ENCODE data around the gene HYAL3.
"Not testable (repeated sequence)": the region's sequence is repeated elsewhere in the genome, so short reads cannot be mapped to it uniquely, and the experiment has no call there.

The HYAL3 gene

DNA sequence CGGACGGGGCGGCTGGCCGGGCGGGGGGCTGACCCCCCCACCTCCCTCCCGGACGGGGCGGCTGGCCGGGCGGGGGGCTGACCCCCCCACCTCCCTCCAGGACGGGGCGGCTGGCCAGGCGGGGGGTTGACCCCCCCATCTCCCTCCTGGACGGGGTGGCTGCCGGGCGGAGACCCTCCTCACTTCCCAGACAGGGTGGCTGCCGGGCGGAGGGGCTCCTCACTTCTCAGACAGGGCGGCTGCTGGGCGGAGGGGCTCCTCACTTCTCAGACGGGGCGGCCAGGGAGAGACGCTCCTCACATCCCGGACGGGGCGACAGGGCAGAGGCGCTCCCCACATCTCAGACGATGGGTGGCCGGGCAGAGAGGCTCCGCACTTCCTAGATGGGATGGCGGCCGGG, 12.8 kb upstream of the HYAL3 start:
- DNase-seq, result not testable (repeated sequence)

DNA sequence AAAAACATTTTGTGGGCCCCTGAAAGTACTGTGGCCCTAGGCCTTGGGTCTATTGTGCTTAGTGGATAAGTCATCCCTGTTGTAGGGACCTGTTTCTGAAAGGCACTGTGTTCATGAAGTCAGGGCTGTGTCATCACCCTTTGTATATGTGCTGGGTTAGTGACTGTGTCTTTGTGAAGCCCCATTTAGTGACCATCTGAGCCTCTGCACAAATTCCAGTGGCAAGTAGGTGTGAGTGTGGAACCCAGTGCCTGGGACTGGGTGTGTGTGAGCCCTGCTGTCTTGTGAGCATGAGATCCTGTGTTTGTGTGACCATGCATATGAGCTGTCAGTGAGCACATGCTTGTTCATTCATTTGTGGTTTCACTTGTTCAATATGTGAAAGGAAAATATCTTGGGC, 5.4 kb upstream of the HYAL3 start:
- no peak for DNase-seq

DNA sequence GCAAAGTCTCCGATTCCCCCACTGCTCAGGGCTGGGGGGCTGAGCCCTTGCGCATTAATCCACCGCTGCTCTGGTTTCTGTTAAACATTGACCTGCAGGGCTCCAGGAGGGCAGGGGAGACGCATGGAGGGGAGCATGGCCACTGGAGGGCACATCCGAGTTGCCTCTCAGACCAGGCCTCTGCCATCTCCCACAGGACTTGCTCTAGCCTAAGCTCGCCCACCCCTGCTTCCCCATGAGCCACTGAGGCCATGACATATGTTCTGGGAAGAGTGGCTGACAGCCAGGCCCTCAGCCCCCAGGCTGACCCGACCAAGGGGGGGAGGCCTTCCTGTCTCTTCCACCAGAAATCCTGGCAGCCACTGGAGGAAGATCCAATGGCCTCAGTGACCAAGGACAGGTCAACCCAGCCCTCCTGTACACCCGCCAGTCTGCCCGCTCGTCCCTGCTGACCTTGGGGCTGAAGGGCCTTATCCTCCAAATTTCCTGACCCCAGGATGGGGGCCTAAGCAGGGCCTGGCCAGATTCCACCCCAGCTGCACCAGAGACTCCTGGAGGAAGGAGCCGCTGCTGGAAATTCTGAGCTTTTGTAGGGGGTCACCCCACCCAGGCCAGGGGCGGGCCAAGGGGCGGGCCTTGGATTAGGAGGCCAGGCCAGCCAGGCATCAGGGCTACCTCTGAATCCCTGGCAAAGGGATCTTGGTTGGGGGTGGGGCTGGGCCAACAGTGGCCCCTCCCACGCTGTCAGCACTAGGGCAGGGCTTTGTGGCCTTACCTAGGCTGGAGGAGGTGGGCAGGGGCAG, 4.0 kb upstream of the HYAL3 start, which contains the start of gene HYAL1:
TSS of gene HYAL1 (minus strand) at position 562 of the 803 bp plus-strand sequence. CDS start 618 bp downstream, outside the sequence.
- no peak for DNase-seq

DNA sequence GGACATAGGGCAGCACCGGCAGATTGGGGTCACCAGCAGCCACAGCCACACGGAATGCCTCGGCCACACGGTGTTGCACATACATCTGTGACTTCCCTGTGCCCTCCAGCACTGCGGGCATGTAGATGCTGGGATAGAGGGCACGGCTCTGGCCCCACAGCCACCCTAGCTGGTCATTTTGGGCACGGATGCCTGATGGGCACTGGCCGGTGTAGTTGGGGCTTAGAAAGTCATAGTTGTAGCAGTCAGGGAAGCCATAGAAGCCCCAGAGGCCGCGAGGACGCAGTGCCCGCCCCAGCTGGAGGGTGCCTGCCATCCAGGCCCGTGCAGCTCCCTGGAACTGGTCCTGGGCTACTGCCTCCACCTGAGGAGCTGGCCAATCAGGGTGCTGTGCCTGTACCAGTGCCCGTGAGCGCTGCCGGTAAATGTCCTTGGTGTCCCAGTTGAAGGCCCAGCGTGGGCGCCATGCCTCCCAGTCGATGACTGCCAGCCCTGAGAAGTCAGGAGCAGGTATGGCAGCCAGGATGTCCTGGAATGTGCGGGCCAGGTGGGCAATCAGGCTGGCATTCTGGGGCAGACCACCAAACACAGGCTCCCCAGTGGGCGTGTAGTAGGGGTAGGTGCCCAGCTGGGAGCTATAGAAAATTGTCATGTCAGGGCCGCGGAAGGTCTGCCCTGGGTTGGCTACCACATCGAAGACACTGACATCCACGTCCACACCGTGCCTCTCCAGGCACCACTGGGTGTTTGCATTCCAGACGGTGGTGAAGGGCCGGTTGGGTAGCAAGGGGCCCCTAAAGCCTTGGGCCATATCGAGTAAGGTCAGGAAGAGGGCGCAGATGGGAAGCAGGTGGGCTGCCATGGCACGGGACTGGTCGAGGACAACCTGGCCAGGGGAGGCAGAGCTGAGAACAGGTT, 3.1 kb upstream of the HYAL3 start:
- DNase-seq, result no peak

DNA sequence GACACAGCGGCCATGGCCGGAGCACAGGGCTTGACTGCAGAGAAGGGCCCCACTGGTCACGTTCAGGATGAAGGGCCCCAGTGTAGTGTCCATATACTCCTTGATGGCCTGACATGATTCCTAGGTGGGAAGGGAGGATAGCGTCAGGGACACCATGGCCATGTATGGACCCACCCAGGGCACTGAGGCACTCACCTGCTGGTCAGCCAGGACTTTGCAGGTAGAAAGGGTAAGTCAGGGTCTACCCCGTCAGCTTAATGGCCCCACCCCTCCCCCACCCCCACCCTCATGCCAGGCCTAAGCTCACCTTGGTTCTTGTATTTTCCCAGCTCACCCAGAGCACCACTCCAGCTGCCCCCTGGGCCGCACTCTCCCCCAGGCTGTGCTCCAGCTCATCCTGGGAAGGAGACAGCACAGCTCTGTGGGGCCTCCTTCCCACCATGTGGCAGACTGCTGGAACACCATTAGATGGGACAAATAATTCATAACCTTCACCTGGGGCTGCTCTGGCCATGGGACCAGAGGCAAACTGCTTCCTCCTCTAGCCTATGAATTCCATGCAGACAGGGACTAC, 1.6 kb upstream of the HYAL3 start:
- DNase-seq, result no peak

DNA sequence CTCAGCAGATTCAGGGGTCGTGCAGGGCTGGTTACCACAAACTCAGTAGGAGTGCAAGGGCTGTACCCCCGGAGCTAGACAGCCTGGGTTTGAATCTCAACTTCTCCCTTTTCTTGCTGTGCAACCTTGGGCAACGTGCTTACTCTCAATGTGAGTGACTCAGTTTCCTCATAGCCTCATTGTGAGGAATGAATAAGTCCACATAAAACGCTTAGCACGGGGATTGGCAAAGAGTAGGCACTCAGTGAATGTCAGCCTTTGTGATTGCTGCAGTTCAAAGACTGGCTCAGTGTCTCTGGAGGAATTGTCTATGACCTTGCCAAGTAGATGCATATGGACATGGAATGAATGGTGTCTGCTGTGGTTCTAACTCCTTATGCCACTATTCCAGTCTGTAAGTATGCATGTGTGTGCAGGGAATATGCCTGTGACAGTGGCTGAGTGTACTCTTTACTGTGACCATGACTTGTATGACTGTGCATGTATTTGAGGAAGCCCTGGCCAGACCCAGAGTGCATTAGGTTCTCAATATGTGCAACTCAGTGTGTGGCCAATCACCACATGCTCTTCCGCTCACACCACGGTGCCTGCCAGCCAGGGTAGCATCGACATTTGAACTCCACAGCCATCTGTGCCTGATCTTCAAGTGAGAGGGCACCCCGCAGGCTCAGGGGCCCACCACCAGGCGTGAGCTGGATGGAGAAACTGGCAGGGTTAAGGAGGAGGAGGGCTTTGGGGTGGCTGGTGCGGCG, 900 bp upstream of the HYAL3 start:
- peak; percentile 23 for DNase-seq

DNA sequence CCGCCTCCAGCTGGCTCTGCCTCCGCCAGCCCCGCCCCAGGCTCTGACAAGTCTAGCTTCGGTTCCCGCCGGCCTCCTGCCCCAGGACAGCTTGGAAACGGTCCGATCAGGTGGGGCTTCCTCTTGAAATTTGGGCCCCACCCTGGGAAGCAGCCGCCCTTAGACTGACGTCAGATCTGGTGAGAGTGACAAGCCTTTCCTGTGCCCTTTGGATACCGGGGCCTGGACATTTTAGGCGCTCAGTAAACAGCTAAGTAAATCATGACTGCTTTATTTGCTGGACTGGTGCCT, 378 bp upstream of the HYAL3 start:
- DNase-seq, result no peak

DNA sequence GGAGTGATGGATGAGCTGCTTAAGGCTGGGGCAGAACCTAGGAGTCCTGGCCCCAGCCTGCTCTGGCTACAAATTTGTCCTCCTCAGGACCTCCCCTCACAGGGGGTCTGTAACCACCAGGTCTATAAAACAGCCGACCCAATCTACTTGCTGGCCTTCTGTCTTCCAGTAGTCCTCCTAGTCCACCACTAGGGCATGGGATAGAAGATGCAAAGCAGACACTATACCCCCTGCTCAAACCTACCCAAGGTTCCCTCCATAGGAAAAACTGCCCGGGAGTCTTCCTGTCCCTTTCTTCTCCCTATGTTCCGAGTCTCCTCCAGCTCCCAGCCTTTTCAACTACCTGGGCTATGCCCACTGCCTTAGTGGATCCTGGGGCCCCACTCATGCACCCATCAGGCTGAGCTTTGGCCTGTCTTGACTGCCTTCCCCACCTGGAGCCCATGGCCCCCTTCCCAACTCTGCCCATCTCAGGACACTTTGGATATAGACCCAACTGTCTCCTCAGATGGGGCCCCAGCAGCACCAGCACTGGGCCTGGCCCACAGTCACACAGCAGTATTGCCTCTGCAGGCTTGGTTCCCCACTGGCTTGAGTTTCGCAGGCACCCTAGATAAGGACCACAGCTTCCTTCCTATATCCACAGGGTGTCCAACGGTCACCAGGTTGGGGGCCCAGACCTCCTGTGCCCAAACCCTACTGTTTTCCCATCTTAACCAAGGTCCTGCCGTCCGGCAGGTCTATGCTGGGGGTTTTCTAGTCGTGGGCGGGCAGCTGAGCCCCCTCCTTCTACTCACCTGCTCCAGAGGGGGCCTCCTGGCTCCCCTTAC, 1.1 kb downstream of the HYAL3 start:
- no peak for DNase-seq

DNA sequence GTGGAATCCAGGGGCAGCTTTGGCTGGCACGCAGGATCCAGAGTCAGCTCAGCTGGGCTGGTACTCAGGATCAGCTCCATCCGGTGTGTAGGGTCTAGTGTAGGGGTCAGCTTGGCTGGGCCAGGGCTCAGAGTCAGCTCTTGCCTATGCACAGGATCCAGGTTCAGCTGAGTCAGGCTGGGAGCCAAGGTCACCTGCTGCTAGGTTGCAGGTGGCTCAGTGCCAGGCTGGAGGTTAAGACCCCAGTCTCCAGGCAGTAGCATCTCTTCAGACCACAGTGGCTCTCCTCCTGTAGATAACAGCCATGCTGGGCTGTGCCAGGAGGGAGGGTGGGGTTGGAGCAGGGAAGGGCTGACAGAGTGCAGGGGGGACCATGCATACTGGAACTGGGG, 1.8 kb downstream of the HYAL3 start:
- DNase-seq, result no peak

DNA sequence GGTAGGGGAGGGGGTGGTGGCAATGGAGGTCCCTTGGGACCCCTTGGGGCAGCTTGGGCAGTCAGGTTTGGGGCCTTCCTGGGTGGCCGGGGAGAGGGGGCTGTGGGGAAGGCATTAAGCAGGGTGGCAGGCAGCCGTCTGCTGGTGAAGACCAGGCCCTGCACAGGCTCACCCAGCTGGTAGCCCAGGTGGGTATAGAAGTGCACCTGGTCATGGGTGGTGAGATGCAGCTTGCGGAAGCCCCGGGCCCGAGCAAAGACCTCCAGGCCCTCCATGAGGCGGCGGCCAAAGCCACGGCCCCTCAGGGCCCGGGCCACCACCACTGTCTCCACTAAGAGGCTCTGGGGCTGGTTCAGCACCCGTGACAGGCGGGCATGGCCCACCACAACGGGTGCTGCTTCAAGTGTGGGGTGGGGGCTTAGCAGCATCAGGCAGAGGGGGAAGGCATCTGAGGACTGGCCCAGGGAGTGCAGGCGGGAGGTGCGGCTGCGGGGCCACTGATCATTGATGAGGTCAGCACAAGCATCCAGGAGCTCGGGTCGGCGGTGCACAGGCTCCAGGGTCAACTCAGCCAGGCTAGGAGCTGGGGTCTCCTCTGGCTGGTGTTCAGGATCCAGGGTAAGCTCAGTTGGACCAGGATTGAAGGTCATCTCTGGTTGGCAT, 2.4 kb downstream of the HYAL3 start:
- no peak for DNase-seq

DNA sequence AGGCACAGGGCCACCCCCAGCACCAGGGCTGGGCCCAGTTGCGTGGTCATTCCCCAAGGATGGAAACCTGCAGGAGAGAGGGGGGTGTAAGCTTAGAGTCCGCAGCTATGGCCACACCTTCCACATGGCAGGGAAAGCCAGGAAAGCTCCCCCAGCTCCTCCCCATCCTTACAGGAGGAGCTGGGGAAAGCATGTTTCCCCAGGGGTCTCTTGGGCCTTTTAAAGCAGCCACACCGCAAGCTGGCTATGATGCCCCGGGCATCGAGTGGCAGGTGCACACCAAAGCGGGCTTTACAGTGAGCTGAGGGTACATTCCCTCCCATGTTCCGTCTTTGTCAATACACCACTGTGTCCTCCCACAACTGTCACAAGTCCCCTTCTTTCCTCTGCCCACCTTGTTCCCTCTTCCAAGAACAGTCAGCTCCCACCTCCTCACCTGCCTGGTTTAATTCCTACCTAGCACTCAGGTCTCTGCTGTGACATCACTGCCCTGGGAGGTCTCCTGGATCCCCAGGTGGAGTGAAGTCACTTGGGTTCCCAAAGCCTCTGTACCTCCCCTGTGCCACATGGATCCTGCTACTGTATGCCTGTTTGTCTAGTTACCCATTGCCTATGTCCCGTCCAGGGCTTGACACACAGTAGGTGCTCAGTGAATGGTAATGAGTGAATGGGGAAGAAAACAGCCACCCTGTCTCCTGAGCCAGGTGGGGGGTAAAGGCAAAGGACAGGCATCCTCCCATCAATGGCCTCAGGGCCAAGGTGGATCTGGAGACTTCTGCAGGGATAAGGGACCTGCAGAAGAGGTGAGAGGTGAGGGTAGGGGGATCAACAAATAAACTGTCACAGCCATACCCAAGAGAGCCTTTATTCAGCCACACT, 3.4 kb downstream of the HYAL3 start:
- DNase-seq, result no peak

DNA sequence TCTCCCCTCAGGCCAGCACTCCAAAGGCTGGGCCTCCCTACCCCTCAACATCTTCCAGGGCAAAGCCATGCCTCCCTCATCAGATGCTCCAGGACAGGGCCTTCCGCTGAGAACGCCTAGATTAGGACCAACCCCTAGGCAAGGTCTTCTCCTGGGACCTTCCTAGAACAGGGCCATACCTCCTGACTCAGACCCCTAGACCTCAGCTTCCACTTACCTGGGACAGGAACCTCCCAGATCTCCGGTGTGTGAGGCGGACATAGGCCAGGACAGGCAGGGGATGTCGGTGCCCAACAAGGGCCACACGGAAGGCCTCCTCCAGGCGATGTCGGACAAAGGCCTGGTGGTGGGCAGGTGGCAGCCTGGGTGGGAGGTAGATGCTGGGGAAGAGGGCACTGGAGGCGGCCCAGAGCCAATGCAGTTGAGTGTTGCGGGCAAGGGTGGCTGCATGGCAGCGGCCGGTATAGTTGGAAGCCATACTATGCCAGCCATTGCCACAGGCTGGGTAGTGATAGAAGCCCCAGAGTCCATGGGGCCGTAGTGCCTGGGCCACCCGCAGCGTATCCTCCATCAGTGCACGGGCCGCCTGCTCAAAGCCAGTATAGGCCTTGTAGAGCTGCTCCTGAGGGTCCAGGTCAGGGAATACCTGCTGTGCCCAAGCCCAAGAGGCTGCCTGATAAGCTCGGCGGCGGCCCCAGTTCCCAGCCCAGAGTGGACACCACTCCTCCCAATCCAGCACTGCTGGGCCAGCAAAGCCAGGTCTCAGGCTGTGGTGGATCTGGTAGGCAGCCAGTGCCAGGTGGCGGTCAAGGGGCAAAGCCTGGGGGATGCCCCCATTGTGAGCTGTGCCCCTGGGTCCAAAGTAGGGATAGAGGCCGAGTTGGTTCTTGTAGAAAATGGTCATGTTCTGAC, 4.5 kb downstream of the HYAL3 start:
- DNase-seq, result no peak

DNA sequence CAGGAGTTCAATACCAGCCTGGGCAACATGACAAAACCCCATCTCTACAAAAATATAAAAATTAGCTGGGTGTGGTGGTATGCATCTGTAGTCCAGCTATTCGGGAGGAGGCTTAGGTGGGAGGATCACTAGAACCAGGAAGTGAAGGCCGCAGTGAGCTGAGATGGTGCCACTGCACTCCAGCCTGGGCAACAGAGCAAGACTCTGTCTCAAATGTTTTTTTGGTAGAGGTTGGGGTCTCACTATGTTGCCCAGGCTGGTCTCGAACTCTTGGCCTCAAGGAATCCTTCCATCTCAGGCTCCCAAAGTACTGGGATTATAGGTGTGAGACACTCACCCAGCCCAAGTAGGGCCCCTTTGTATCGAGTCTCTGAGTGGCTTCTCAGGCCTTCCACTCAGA, 5.1 kb downstream of the HYAL3 start:
- DNase-seq, result no peak

DNA sequence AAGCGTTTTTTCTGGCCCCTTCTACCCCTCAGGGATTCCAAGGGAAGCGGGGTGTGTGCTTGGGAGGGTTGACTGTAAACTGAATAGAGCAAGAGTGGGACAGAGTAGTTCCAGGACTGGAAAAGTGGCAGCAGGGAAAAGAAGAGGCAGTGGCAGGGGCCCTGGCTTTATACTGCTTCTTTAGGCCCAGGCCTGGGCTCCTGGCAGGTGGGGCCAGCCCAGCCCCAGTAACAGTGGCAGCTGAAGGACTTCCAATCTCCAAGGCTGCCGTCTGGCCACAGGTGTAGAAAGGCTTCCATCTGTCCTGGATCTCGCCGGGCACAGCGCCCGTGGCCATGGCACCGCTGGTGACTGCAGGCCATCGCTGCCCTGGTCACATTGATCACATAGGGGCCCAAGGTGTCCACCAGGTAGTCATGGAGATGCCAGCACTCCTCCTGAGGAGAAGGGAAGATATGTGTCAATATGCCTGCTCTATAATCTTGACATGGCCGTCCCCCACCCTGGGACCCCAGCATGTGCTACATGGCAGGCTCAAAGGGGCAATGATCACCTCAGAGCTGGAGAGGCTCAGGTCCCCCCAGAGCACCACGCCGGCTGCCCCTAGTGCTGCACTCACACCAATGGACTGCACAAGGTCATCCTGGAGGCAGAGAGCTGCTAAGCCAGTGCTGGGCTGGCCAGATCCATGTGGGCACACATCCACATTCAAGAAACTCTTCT, 6.0 kb downstream of the HYAL3 start:
- no peak for DNase-seq

DNA sequence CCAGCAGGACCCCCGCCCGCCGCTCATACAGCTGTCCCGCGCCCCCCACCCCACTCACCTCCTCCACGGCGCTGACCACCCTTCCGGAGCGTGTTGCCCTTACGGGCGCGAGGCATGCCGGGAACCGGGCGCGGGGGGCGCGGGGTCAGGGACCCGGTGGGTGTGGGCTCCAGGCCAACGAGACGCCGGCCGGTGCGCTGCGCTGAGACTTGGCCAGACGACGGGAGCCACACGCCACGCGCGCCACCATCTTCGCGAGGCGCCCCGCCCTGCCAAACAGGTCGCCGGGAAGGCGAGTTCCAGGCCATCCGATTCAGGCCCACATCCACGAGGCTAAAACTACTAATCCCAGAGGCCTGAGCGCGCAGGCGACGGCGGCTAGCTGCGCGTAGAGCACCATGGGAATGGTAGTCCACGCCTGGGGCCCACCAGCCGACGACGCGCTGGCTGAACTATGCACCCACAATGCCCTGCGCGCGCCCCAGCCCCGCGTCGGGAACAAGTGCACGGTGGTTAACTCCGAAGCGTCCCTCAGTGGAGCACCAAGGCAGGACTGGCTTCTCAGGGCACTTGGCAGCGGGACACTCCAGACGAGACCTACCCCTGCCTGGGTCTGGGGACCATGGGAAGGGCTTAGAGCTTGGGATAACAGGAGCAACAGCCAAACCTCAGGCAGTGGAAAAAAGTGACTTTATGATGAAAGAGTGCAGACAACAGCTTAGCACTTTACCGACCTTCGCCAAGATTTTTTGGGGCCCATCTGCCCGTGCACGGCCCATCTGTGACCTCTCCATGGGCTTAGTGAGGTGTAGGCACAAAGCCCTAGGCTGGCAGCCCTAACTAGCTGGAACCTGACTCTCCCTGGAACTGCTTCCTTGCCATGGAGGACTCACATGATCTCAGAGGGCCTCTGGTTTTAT, 6.8 kb downstream of the HYAL3 start, which contains the start of gene IFRD2:
TSS of gene IFRD2 (minus strand) at position 271 of the 920 bp plus-strand sequence. CDS start at position 116, 155 bp downstream.
- peak; percentile 97 for DNase-seq

DNA sequence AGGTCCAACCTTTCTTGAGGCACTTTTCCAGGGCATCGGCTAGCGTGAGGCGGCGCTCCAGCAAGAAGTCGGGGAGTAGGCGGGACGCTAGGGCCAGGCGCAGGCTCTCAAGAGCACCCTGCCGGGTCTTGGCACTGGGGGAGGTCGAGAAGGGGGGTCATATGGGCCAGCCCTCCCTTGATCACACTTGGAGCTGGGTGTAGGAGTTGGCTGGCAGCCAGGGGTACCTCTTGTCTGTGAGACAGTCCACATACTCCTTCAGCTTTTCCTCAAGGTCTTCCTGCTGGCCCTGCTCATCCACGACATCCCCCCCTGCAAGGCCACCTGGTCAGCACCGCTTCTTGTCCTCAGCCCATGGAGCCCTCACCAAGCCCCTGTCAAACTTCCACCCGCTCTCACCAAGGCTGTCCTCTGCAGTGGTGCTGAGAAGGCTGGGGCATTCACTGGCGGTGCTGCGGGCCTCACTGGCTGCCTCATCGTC, 9.0 kb downstream of the HYAL3 start:
- DNase-seq, result no peak

DNA sequence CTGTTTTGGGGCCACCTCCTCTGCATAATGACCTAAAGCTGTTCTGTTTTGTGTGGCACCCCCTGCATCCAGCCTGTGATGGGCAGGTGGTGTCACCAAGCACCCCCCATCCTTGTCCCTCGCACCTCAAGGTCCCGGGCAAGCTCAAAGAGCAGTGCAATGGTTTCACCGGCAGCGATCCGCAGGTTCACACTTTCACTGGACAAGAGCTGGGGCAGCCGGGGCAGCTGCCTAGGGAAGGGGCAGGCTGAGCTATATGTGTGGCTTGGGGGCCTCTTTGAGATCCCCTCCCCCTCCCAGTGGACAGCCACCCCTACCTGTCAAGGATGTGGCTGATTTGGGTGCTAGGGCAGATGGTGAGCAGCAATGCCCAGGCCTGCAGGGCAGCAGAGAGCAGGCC, 10.1 kb downstream of the HYAL3 start:
- DNase-seq, result no peak
